ENCODE measurements around the gene CYP2W1.

Gene CYP2W1

DNA sequence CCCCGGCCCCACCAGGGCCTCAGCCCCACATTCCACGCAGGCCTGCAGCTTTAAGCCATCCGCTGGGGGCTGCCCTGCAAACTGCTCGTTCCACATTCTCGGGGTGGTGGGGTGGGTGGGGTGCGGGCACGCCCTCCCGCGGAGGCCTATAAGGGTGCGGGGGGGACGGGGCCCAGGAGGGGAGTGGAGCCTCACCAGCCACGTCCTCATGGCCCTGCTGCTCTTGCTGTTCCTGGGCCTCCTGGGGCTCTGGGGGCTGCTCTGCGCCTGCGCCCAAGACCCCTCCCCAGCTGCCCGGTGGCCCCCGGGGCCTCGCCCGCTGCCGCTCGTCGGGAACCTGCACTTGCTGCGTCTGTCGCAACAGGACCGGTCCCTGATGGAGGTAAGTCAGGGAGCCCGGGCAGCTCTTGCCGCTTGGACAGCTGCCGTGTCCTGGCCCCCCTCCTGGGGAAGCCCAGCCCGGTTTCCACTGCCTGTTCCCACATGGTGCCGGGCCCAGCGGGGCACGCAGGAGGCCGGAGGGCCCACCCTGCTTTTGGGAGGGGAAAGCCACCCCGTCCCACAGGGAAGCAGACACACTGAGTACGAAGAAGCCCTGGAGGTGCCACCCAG, at the start of gene CYP2W1:
TSS of gene CYP2W1 (plus strand) at position 178 of the 612 bp plus-strand sequence. CDS start at position 209, 31 bp downstream.
- H3K27me3 Mint-ChIP-seq (ENCODE audit: low read depth, poor library complexity), result peaks cover 8% of the 10 kb centered on the region
- H3K4me1 Mint-ChIP-seq, result peaks cover 12% of the 10 kb centered on the region
- TF ChIP-seq CTCF (IDR thresholded peaks at IDR 0.05), result no peak
- H3K36me3 Mint-ChIP-seq (ENCODE audit: low read depth), result no peaks in the 10 kb centered on the region
- H3K27ac Mint-ChIP-seq, result no peak within 1 kb of the TSS
- no peak for DNase-seq
- no peak within 1 kb of the TSS for H3K4me3 Mint-ChIP-seq
- H3K9me3 Mint-ChIP-seq, result no peaks in the 10 kb centered on the region

DNA sequence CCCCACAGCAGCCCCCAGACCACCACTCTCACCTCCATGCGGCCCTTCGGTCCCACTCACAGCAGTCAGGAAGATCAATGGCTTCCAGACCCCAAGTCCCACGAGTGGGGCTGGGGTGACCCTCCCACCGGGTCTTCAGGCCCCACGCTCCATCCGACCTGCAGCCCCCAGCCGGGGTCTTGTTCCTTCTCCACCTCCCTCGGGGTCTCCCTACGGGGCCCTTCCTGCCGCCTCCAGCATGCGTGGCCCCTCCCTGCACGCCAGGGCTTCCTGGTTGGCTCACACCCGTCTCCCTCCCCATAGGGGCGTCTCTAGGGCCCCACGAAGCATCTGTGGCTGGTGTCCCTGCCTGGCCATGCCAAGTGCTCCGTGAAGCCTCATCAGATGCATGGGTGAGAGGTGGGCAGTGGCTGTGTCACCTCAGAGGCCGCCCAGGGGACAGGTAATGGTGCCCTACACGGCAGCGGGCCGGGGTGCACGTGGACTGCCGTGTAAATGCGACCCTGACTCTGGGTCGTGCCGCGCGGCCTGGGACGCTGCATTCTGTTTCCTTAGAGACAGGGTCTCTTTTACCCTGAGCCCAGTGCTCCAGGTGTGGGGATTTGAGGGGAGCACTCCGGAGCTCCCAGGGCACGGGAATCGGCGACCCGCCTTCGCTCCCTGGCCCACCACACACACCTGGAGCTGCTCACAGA, 48.4 kb upstream of the CYP2W1 start:
- Mint-ChIP-seq H3K4me1 (peaks cover 14% of the 10 kb centered on the region), H3K27me3 (ENCODE audit: low read depth, poor library complexity) (peaks cover 18% of the 10 kb centered on the region), H3K27ac (no peak overlapping the region), H3K36me3 (ENCODE audit: low read depth) (no peaks in the 10 kb centered on the region), H3K4me3 (no peak overlapping the region), H3K9me3 (no peaks in the 10 kb centered on the region)
- TF ChIP-seq CTCF (IDR thresholded peaks at IDR 0.05), result no peak
- no peak for DNase-seq

- H3K9me3 Mint-ChIP-seq, result peaks cover 7% of the 10 kb centered on the region
- peaks cover 5% of the 10 kb centered on the region for H3K36me3 Mint-ChIP-seq (ENCODE audit: low read depth)
- no peak for TF ChIP-seq CTCF (IDR thresholded peaks at IDR 0.05)
- H3K27ac Mint-ChIP-seq, result no peak overlapping the region
- no peak for DNase-seq
- H3K27me3 Mint-ChIP-seq (ENCODE audit: low read depth, poor library complexity), result peaks cover 24% of the 10 kb centered on the region
- no peak overlapping the region for H3K4me3 Mint-ChIP-seq
- H3K4me1 Mint-ChIP-seq, result peaks cover 14% of the 10 kb centered on the region
These were observed 47.7 kb upstream of the CYP2W1 start for GRCh38 chr7:935164-935873.

DNA sequence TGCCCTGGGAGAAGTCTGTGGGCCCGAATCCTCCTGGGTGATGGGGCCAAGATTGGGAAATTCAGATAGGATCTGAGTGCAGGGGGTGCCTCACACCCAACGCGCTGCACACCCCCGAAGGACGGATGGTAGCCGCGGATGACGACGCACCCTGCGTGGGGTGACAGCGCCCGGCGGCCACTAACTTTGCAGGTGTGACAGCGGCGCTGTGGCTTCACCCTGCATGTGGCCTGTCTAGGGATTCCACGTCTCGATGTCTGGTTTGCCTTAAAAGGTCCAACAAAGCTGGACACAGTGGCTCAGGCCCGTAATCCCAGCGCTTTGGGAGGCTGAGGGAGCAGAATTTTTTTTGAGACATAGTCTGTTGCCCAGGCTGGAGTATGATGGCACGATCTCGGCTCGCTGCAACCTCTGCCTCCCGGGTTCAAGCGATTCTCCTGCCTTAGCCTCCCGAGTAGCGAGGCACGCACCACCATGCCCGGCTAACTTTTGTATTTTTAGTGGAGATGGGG, 47.1 kb upstream of the CYP2W1 start:
- Mint-ChIP-seq H3K36me3 (ENCODE audit: low read depth) (peaks cover 9% of the 10 kb centered on the region), H3K27me3 (ENCODE audit: low read depth, poor library complexity) (peaks cover 29% of the 10 kb centered on the region), H3K4me1 (peaks cover 14% of the 10 kb centered on the region), H3K9me3 (peaks cover 13% of the 10 kb centered on the region), H3K27ac (no peak overlapping the region), H3K4me3 (no peak overlapping the region)
- TF ChIP-seq CTCF (IDR thresholded peaks at IDR 0.05), result no peak
- no peak for DNase-seq

- no peak for DNase-seq
- H3K36me3 Mint-ChIP-seq (ENCODE audit: low read depth), result peaks cover 11% of the 10 kb centered on the region
- no peak for TF ChIP-seq CTCF (IDR thresholded peaks at IDR 0.05)
- peaks cover 30% of the 10 kb centered on the region for H3K27me3 Mint-ChIP-seq (ENCODE audit: low read depth, poor library complexity)
- no peak overlapping the region for H3K4me3 Mint-ChIP-seq
- H3K27ac Mint-ChIP-seq, result no peak overlapping the region
- H3K9me3 Mint-ChIP-seq, result peaks cover 19% of the 10 kb centered on the region
- H3K4me1 Mint-ChIP-seq, result peaks cover 10% of the 10 kb centered on the region
These were observed 46.5 kb upstream of the CYP2W1 start for GRCh38 chr7:936386-937054.
